A673 (cell line): Measurements from ENCODE around the gene DNAI2. TPM values are rescaled to one million over a fixed set of nuclear protein-coding genes. Genes with fewer than 3 reads are reported as not detected.

Experiments used
- BruUV-seq: library from RNA; stranded (reverse); fragments of 400-500 nt; replicated peaks from 2 replicates; lab custom pipeline; 2021; lab: Mats Ljungman, UMichigan
- CTCF ChIA-PET: fragments of 300-600 bp; sonication (Branson Sonifier 250); formaldehyde crosslinking; loops from one replicate; lab custom pipeline; 2022; ENCODE audit warnings: antibody characterized with exemption; lab: Charles Lee
- POLR2A ChIA-PET: fragments of 300-600 bp; sonication (Branson Sonifier 250); formaldehyde crosslinking; loops from one replicate; lab custom pipeline; 2022; ENCODE audit warnings: antibody characterized with exemption; ENCODE audit not compliant: low non-redundant PET; lab: Charles Lee
- DNase-seq: peaks from one replicate; pipeline ENCODE4 v3.0.0-alpha.2; 2015; ENCODE audit warnings: low spot score
- H3K27ac ChIP-seq: fragments of 200-600 bp; sonication (generic); 2 replicates; pipeline ENCODE4 v1.5.1; 2016; ENCODE audit warnings: mixed run types, low read depth, mild to moderate bottlenecking, mixed read lengths, antibody characterized with exemption, low read length; ENCODE audit not compliant: poor library complexity, severe bottlenecking
- H3K27me3 ChIP-seq: fragments of 200-600 bp; sonication (generic); replicated peaks from 2 replicates; pipeline ENCODE4 v1.6.1; 2017; ENCODE audit warnings: mixed run types, low read depth, mild to moderate bottlenecking, mixed read lengths, antibody characterized with exemption, low read length; ENCODE audit not compliant: insufficient read depth, poor library complexity
- H3K36me3 ChIP-seq: fragments of 200-600 bp; sonication (generic); 2 replicates; pipeline ENCODE4 v1.6.1; 2016; ENCODE audit warnings: mixed run types, mild to moderate bottlenecking, mixed read lengths, antibody characterized with exemption, low read length; ENCODE audit not compliant: insufficient read depth, poor library complexity, severe bottlenecking
- H3K4me1 ChIP-seq: fragments of 200-600 bp; sonication (generic); 2 replicates; pipeline ENCODE4 v1.6.1; 2017; ENCODE audit warnings: mixed run types, mild to moderate bottlenecking, mixed read lengths, antibody characterized with exemption, low read length; ENCODE audit not compliant: insufficient read depth, poor library complexity, severe bottlenecking
- H3K4me3 ChIP-seq: fragments of 200-600 bp; sonication (generic); 2 replicates; pipeline ENCODE4 v1.5.1; 2016; ENCODE audit warnings: low read depth, mixed run types, mild to moderate bottlenecking, mixed read lengths, low read length; ENCODE audit not compliant: poor library complexity, severe bottlenecking
- H3K9me3 ChIP-seq: fragments of 200-600 bp; sonication (generic); 2 replicates; pipeline ENCODE4 v1.6.1; 2016; ENCODE audit warnings: mixed run types, low read depth, mild to moderate bottlenecking, mixed read lengths, antibody characterized with exemption, low read length; ENCODE audit not compliant: poor library complexity, severe bottlenecking
- CTCF ChIP-seq: fragments of 300-800, 200-600 bp; sonication (generic); conservative IDR thresholded peaks from 2 replicates; pipeline ENCODE4 v1.5.1; 2017; ENCODE audit warnings: low read depth, mild to moderate bottlenecking, antibody characterized with exemption, low read length, moderate library complexity, mixed read lengths
- EZH2 ChIP-seq: fragments of 200-600 bp; sonication (generic); IDR thresholded peaks from 2 replicates; pipeline ENCODE4 v1.6.1; 2017; ENCODE audit warnings: borderline replicate concordance, low read depth, mild to moderate bottlenecking, mixed read lengths, antibody characterized with exemption, low read length; ENCODE audit not compliant: poor library complexity, severe bottlenecking
- intact Hi-C: fragments of 100-400 bp; cut with micrococcal nuclease; formaldehyde crosslinking; loops from one replicate; pipeline ENCODE4 v1.10.0; 2022; ENCODE audit not compliant: unreplicated experiment
- total RNA-seq: library from RNA; stranded (reverse); gene quantifications from 2 replicates; pipeline ENCODE4 v1.2.3, GENCODE V29; 2021

Gene DNAI2
- total RNA-seq, 1 experiment from 2014 or later: not detected

GRCh38 chr17:74305865-74306654, 32.0 kb downstream of the DNAI2 start:
- intact Hi-C loops: loop anchor here (10.0 kb wide), 1 partner anchor 49 kb away; no protein-coding TSS in a partner anchor
- BruUV-seq: no TSS peak
- POLR2A ChIA-PET: no interaction called here

GRCh38 chr17:74307984-74308773, 34.1 kb downstream of the DNAI2 start:
- ChIA-PET POLR2A (no interaction called here), CTCF (no interaction called here)
- no peak overlapping the region for H3K27ac ChIP-seq
- H3K27me3 ChIP-seq: no peaks in the 10 kb centered on the region
- TF ChIP-seq CTCF (no peak), EZH2 (no peak)
- H3K36me3 ChIP-seq: no peaks in the 10 kb centered on the region
- no peaks in the 10 kb centered on the region for H3K9me3 ChIP-seq
- intact Hi-C loops: loop anchor here (10.0 kb wide), 1 partner anchor 47 kb away; no protein-coding TSS in a partner anchor
- no peak overlapping the region for H3K4me3 ChIP-seq
- H3K4me1 ChIP-seq: no peaks in the 10 kb centered on the region
- no peak for DNase-seq
- no TSS peak for BruUV-seq

More at GRCh38 chr17:74305865-74306654, 32.0 kb downstream of the DNAI2 start:
- CTCF ChIA-PET: interaction anchor here (0.7 to 1.3 kb wide), 2 partner anchors 151 to 350 kb away, joined by 4 to 10 read pairs; no protein-coding TSS in a partner anchor
- no peak overlapping the region for H3K4me3 ChIP-seq
- no peaks in the 10 kb centered on the region for H3K27me3 ChIP-seq
- DNase-seq: peak; percentile 21
- no peaks in the 10 kb centered on the region for H3K36me3 ChIP-seq
- H3K9me3 ChIP-seq: no peaks in the 10 kb centered on the region
- no peaks in the 10 kb centered on the region for H3K4me1 ChIP-seq
- H3K27ac ChIP-seq: no peak overlapping the region
- TF ChIP-seq EZH2 (no peak), CTCF (0 out of 2 replicates have a peak, but pooled peaks have one; percentile 11)

GRCh38 chr17:74309902-74310301, 35.9 kb downstream of the DNAI2 start:
- ChIA-PET POLR2A (no interaction called here), CTCF (no interaction called here)
- no peaks in the 10 kb centered on the region for H3K9me3 ChIP-seq
- no peaks in the 10 kb centered on the region for H3K27me3 ChIP-seq
- intact Hi-C loops: loop anchor here (10.0 kb wide), 1 partner anchor 45 kb away; no protein-coding TSS in a partner anchor
- DNase-seq: no peak
- no peaks in the 10 kb centered on the region for H3K36me3 ChIP-seq
- H3K27ac ChIP-seq: no peak overlapping the region
- TF ChIP-seq CTCF: no peak
- TF ChIP-seq EZH2: no peak
- H3K4me3 ChIP-seq: no peak overlapping the region
- H3K4me1 ChIP-seq: no peaks in the 10 kb centered on the region
- no TSS peak for BruUV-seq
